ENCODE data around the gene SOX30. TPM values are rescaled to one million over a fixed set of nuclear protein-coding genes. Genes with fewer than 3 reads are reported as not detected.
A peak's percentile ranks its signal among the peaks of the same experiment; 100 is the strongest.

Gene SOX30
- total and polyA plus RNA-seq, 2 donors (not counting 1 experiment from before 2014, with no cell fraction given), result 0.21 to 0.49 TPM

DNA sequence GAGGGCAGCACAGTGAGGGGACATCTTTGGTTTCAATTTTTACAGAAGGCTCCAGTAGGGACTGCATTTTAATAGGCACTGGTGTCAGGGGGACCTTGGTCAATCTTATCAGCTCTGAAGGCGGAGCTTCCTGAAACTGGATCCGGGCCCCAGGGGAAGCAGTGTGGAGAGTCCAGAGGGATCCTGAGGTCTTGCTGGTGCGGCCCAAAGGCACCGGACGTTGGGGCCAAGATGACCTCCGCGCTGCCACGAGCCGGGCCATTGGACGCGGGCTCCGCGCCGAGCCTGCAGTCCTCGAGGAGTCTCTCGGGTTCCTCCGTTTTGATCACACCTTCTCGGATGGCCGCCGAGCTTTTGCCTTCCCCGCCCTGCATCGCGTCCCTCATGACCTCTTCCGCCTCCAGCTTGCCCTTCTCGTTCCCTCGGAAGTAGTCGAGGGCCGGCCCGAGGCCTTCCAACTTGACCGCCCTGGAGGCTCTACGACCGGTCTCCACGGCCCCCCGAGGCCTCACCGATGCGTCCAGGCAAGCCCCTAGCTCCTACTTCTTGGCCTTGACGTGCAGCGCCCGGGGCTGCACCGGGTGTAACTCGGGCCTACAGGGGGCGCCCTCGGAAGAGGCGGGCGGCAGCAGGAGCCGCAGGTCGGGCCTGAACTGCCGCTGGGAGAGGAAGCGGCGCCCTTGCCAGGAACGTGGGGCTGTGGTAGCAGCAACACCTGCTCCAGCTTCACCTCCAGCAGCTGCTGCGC lies 37.9 kb upstream of the SOX30 start:
- WGBS (ENCODE audit: insufficient coverage), result 68% methylated on average over 52 of the region's 52 CpGs
- peak overlapping the region in 1 of 5 experiments; percentile 16 for H3K4me3 ChIP-seq (ENCODE audit: control extremely low read depth in 1 of 5, extremely low read depth in 1 of 5, insufficient read depth in 1 of 5, low read depth in 2 of 5, low read length in 4 of 5)
- POLR2A ChIA-PET, result interaction anchor here (0.7 kb wide), 3 partner anchors 19 to 301 kb away, joined by 3 read pairs; partner anchors contain the start of gene C5orf52
- Mint-ChIP-seq H3K27ac (no peak overlapping the region), H3K4me3 (peak overlapping the region; percentile 26), H3K4me1 (no peaks in the 10 kb centered on the region), H3K9me3 (ENCODE audit: insufficient read depth) (no peaks in the 10 kb centered on the region), H3K27me3 (no peaks in the 10 kb centered on the region)
- H3K9ac ChIP-seq (ENCODE audit: low read length), result no peak overlapping the region
- H3K36me3 ChIP-seq (replicated peaks in 1 of 2; ENCODE audit: control extremely low read depth in 1 of 2, control insufficient read depth in 1 of 2, extremely low read depth in 1 of 2, insufficient read depth in 2 of 2, low read length in 1 of 2), result no peaks in the 10 kb centered on the region
- H3K27ac ChIP-seq (ENCODE audit: low read length in 2 of 2), result no peak overlapping the region
- DNase-seq (peak; percentile 51), ATAC-seq (ENCODE audit: low read depth) (peak; percentile 58)
- peak overlapping the region; percentile 47 for H3K4me2 ChIP-seq (replicated peaks; ENCODE audit: low read depth, low read length, poor library complexity, severe bottlenecking)
- no peak for TF ChIP-seq EZH2 (IDR thresholded peaks at IDR 0.05; ENCODE audit: borderline replicate concordance, insufficient read depth, low read depth, low read length, poor library complexity, severe bottlenecking)
- TF ChIP-seq, protein P1, sequence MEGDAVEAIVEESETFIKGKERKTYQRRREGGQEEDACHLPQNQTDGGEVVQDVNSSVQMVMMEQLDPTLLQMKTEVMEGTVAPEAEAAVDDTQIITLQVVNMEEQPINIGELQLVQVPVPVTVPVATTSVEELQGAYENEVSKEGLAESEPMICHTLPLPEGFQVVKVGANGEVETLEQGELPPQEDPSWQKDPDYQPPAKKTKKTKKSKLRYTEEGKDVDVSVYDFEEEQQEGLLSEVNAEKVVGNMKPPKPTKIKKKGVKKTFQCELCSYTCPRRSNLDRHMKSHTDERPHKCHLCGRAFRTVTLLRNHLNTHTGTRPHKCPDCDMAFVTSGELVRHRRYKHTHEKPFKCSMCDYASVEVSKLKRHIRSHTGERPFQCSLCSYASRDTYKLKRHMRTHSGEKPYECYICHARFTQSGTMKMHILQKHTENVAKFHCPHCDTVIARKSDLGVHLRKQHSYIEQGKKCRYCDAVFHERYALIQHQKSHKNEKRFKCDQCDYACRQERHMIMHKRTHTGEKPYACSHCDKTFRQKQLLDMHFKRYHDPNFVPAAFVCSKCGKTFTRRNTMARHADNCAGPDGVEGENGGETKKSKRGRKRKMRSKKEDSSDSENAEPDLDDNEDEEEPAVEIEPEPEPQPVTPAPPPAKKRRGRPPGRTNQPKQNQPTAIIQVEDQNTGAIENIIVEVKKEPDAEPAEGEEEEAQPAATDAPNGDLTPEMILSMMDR (IDR thresholded peaks at IDR 0.05), result peak; percentile 42
- CTCF ChIA-PET, result interaction anchor here (0.6 to 1.1 kb wide), 7 partner anchors 9 to 250 kb away, joined by 3 to 5 read pairs (median 3); no protein-coding TSS in a partner anchor
- H2AFZ ChIP-seq (ENCODE audit: insufficient read depth, low read depth, low read length, poor library complexity, severe bottlenecking), result peak overlapping the region; percentile 62
- intact Hi-C loops (cut with micrococcal nuclease), result no loop called here
- H3K79me2 ChIP-seq (ENCODE audit: control insufficient read depth, insufficient read depth, low read length), result no peaks in the 10 kb centered on the region
- H3K9me3 ChIP-seq (ENCODE audit: control extremely low read depth in 1 of 3, control insufficient read depth in 2 of 3, insufficient read depth in 1 of 3, low read length in 2 of 3), result peaks cover 0 to 19% (median 0%) of the 10 kb centered on the region in 3 donors
- no peaks in the 10 kb centered on the region for H4K20me1 ChIP-seq (ENCODE audit: control insufficient read depth, insufficient read depth, low read length, poor library complexity, severe bottlenecking)
- no peaks in the 10 kb centered on the region for H3K4me1 ChIP-seq (ENCODE audit: control insufficient read depth in 2 of 2, insufficient read depth in 2 of 2, low read length in 2 of 2)
- no peaks in the 10 kb centered on the region for H3K27me3 ChIP-seq (replicated peaks in 1 of 4; ENCODE audit: control extremely low read depth in 1 of 4, control insufficient read depth in 3 of 4, insufficient read depth in 4 of 4, low read length in 3 of 4)

DNA sequence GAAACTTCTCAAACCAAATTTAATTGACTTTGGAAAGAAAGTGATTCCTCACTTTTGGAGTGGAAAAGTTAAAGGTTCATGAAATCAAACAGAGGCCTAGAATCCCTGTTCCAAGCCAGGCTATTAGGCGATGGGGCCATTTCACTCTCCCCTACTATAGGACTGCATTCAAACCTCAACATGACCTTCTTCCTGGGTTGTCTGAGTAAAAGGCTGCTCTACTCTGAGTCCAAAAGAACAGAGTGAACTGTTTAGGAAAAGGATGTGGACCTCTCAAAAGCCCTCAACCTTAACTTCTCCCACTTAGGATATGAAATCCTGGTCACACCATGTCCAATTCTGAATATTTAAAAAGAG lies 34.9 kb upstream of the SOX30 start:
- WGBS (ENCODE audit: insufficient coverage), result no CpG with 5 or more reads among the region's 1 CpG
- H3K36me3 ChIP-seq (replicated peaks in 1 of 2; ENCODE audit: control extremely low read depth in 1 of 2, control insufficient read depth in 1 of 2, extremely low read depth in 1 of 2, insufficient read depth in 2 of 2, low read length in 1 of 2), result no peaks in the 10 kb centered on the region
- H3K27me3 Mint-ChIP-seq, result no peaks in the 10 kb centered on the region
- no peak overlapping the region for H2AFZ ChIP-seq (ENCODE audit: insufficient read depth, low read depth, low read length, poor library complexity, severe bottlenecking)
- H3K27ac Mint-ChIP-seq, result no peak overlapping the region
- H3K4me3 Mint-ChIP-seq, result no peak overlapping the region
- POLR2A ChIA-PET, result no interaction called here
- no peaks in the 10 kb centered on the region for H3K4me1 Mint-ChIP-seq
- no peak overlapping the region for H3K27ac ChIP-seq (ENCODE audit: low read length in 2 of 2)
- CTCF ChIA-PET, result no interaction called here
- H3K9me3 Mint-ChIP-seq (ENCODE audit: insufficient read depth), result no peaks in the 10 kb centered on the region
- no peak overlapping the region for H3K4me3 ChIP-seq (ENCODE audit: control extremely low read depth in 1 of 5, extremely low read depth in 1 of 5, insufficient read depth in 1 of 5, low read depth in 2 of 5, low read length in 4 of 5)
- H3K9me3 ChIP-seq (ENCODE audit: control extremely low read depth in 1 of 3, control insufficient read depth in 2 of 3, insufficient read depth in 1 of 3, low read length in 2 of 3), result peaks cover 0 to 12% (median 0%) of the 10 kb centered on the region in 3 donors
- intact Hi-C loops (cut with micrococcal nuclease), result no loop called here
- no peak overlapping the region for H3K9ac ChIP-seq (ENCODE audit: low read length)
- H3K4me2 ChIP-seq (replicated peaks; ENCODE audit: low read depth, low read length, poor library complexity, severe bottlenecking), result no peak overlapping the region
- DNase-seq (no peak), ATAC-seq (ENCODE audit: low read depth) (no peak)
- H4K20me1 ChIP-seq (ENCODE audit: control insufficient read depth, insufficient read depth, low read length, poor library complexity, severe bottlenecking), result no peaks in the 10 kb centered on the region
- no peaks in the 10 kb centered on the region for H3K79me2 ChIP-seq (ENCODE audit: control insufficient read depth, insufficient read depth, low read length)
- H3K4me1 ChIP-seq (ENCODE audit: control insufficient read depth in 2 of 2, insufficient read depth in 2 of 2, low read length in 2 of 2), result no peaks in the 10 kb centered on the region
- no peak for TF ChIP-seq EZH2 (IDR thresholded peaks at IDR 0.05; ENCODE audit: borderline replicate concordance, insufficient read depth, low read depth, low read length, poor library complexity, severe bottlenecking)
- TF ChIP-seq, protein P1 (IDR thresholded peaks at IDR 0.05), result no peak
- H3K27me3 ChIP-seq (replicated peaks in 1 of 4; ENCODE audit: control extremely low read depth in 1 of 4, control insufficient read depth in 3 of 4, insufficient read depth in 4 of 4, low read length in 3 of 4), result no peaks in the 10 kb centered on the region
